ENCODE measurements around the gene UBL7.

- TF ChIP-seq POLR2AphosphoS5 (IDR thresholded peaks at IDR 0.05; ENCODE audit: low read depth, low read length) (no peak), REST (IDR thresholded peaks at IDR 0.05; ENCODE audit: insufficient read depth in 1 of 2, low read depth in 2 of 2, low read length in 2 of 2) (no peak), FOXP2 (optimal IDR thresholded peaks at IDR 0.05; ENCODE audit: borderline replicate concordance, extremely low read depth, extremely low read length, insufficient read depth) (no peak), TAF1 (IDR thresholded peaks at IDR 0.05; ENCODE audit: borderline replicate concordance, insufficient read depth, low read length) (no peak)
Measured at GRCh38 chr15:74449095-74449494, 11.9 kb downstream of the UBL7 start.
